Bone marrow (tissue), 2 donors: ENCODE measurements around the gene LMBRD2.
"Not testable (repeated sequence)": the region's sequence is repeated elsewhere in the genome, so short reads cannot be mapped to it uniquely, and the experiment has no call there.

Source experiments
- DNase-seq, 2 donors: peaks; one replicate each; lab custom pipeline; 2025; lab: John Stamatoyannopoulos, UW

Gene LMBRD2

DNA sequence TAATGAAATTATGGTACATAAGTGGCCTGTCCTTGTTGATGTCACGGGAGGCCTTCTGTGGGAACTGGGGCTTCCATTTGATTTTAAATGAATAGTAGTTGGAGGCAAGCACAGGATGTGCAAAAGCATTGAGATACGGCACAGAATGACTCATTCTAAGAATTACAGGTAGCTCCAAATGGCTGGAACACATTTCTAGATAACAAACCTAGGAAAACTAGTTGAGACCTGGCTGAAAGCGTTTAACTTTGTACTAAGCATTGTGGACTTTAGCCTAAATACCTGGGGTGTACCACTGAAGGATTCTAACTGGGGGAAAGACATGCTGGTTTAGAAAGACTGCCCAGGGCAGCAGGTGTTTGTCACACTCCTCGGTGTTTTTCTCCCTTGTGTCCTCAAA lies 9.7 kb upstream of the LMBRD2 start:
- DNase-seq, result no peak

DNA sequence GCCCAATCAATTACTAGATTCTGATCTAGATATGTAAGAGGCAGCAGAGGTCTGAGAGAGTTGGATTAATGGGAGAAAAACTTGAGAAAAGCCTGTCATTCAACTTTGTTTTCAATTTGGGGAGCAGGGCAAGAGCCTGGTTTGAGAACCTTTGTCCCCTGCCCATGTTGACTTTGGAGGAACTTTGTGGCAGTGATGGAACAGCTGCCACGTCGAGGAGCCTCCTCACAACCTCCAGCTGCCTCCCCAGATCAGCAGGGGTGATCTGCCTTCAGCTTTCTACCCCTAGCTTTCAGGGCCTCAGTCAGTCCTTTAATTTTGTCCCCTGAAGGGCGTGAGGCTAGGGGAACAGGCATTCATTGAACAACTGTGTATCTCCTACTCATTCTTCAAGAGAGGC lies 8.9 kb upstream of the LMBRD2 start:
- DNase-seq, result no peak

DNA sequence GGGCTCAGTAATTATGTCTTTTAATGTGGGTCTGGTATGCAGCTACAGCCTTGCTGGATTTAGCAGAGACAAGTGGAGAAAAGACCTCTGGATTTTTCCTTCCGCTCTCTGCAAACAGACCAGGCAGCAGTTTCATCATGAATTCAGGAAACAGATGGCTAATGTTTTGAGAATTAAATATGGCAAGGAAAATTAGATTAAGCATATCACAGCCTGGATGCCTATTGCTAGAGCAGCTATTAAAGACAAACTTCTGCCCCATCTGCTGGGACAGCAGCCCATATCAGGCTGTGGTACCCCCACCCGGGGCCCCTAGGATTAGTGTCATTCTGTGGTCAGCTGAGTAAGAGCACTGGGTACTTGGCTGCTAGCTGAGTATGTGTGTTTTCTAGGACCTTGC lies 6.5 kb upstream of the LMBRD2 start:
- DNase-seq, result no peak

DNA sequence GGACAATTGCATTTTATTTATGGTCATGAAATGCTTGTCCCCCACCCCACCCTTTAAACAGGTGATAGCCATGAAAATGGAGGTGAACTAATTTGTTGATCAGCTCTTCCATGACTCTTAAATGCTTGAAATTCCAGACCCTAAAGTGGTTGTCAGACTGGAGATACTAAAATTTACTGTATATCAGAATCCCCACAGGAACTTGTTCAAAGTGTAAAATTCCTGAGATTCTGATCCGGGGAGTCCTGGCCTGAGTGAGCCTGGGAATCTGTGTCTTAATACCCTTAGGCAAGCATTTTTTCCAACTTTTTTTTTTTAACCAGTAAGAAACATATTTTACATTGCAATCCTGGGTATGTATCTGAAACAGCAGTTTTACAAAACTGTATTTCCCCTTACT lies 4.9 kb upstream of the LMBRD2 start:
- no peak for DNase-seq

DNA sequence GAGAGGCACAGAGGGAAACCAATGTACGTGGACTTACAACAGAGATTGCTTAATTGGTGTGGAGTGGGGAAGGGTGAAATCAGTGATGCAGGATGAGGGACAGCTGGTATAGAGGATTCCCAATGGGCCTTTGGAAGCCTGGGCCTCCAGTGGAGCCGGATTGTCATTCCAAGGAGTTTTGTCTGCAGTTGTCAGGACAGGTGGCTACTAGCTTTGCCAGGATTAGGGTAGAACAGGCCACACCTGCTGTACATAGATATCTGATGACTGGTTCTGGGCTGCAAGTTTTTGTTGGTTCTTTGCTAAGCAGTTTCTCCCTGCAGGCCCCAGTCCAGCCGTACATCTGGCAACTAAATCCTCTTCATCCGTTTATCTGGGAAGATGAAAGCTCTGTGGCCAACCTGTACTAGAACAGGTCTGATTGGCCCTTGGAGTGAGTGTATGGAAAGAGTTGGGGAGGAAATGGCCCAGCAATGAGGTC lies 4.5 kb upstream of the LMBRD2 start:
- DNase-seq, result no peak

DNA sequence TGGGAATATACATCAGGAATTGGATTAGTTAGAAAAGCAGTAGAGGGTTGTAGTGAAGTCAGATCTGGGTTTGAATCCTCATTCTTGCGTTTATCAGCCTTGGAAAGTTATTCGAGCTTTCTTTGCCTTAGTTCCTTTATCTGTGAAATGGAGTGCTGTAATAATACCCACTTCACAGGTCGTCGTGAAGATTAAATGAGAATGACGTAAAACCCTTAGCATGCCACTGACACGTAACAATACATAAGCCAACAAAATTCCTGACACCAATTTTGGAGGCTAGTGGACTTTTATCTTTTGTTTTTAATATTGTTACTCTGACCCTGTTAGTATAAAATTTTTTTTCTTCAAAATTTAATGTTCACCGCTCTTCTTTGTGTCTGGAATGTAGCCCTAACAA lies 3.6 kb upstream of the LMBRD2 start:
- no peak for DNase-seq

DNA sequence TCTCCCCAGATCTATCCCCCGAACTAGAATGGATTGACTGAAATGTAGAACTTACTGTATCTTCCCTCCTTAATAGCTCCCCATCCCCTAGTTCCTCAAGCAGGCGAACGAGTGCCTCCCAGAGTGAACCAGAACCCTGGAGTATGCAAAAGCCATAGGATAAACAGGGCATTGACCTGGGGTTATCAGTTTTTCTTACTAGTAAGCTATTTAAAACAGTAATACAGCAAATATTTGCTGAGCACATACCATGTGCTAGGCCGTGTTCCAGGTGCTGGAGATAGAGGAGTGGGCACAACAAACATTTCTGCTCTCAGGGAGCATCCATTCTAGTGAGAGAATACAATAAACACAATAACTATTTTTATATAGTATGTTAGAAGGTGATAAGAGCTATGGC lies 2.0 kb upstream of the LMBRD2 start:
- no peak for DNase-seq

DNA sequence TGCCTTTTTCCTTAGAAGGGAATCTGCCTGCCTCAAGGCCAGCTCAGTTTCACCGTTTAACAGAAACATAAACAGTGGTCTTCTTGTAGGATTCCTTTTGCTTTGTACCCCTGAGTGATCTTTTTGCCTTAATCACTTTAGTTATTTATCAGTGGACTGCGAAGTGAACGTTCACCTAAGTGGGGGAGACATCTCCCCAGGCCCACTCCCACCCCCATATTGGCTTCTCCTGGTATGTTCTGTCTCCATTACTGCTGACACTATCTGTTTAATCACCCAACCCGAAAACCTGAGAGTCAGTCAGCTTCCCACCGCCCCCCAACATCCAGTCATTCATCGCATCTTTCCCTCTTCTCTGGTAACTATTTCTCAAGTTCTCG lies 1.6 kb upstream of the LMBRD2 start:
- no peak for DNase-seq

DNA sequence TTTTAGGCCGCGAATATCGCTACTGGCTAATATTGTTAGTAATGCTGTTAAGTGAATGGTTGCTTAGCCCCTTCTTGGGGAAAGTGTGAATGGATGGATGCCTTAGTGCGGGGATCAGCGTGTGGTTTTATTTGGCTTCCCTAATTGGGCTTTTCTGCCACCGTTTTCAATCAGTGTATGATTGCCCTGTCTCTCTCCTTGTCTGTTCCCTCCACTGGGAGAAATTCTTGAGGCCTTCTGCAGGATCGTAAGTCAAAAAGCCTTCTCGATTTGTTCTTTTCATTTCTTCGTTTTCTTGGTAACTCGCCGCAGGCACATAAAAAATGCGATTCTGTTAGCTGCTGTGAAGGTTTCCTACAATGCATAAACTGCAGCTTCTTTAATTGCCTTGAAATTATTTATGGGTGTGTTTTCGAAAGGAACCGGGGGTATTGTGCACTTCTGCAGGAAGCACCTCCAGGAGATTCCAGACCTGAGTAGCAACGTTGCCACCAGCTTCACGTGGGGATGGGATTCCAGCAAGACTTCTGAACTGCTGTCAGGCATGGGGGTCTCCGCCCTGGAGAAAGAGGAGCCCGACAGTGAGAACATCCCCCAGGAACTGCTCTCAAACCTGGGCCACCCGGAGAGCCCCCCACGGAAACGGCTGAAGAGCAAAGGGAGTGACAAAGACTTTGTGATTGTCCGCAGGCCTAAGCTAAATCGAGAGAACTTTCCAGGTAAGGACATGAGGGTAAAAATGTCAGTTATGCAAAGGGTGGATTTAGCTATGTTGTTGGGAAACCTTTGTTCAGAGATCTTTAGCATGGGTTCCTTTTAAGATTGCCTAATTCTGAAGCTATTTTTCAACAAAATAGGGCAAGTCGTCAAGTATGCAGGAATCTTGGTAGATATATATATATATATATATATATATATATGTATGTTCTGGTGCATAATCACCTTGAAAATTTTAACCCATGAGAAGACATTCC lies 924 bp upstream of the LMBRD2 start:
- DNase-seq, result peak in 1 of 2 donors; percentile 28

DNA sequence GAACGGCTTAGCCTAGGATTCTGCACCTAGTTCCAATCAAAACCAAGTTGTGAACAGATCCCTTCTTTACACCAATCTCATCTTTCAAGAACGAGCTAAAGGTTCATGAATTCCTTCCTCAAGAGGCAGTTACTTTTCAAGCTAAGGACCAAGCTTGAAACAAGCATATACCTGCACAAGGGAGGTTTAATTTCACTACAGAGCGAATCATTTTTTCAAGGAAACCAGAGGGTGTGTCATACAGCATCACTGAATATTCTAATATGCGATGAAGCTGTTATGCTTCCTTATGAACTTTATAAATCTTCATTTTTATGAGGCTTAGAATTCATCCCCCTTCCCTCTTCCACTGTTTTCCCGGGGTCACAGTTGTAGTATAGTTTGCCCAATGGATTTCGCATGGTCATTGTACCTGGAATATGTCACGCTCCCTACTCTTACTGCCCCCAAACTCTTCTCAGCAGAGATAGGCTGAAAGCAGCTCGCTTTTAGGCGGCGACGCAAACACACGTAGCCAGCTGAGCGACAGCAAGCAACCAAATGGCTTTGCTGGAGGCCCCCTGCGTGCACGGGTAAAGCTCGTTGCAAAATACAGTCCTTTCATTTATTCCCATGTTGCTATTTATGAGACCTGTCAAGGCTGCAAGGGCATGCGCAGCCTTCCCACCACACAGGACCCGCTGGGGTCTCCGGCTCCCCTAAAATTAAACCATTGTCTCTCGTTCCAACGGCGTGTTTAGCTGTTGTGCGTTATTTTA lies 832 bp downstream of the LMBRD2 start:
- no peak for DNase-seq

DNA sequence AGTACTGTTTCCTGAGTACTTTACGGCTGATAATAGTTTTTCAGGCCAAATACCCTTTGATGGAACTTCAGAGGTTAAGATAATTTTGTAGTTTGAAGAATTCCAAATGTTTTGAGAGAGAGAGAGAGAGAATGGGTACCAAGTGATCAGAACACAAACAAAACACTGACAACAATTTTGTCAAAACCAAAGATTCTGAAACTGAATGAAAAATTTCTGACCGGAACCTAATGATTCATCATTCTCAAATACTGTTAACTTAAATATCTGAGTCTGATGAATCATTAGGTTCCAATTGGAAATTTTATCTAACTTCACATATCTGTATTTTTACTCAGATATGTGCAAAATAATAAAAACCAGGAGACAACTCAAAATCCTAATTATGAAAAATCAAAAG lies 4.0 kb downstream of the LMBRD2 start:
- DNase-seq, result no peak

DNA sequence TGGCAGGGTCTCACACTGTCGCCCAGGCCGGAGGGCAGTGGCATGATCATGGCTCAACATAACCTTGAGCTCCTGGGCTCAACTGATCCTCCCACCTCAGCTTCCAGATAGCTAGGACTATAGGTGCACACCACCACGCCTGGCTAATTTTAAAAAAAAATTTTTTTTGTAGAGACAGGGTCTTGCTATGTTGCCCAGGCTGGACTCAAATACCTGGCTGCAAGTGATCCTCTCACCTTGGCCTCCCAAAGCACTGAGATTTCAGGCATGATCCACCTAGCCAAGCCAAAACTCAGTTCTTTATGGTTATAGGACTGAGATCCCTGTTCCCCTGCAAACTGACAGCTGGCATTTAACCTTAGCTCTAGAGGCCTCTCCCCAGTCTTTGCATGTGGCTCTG lies 5.3 kb downstream of the LMBRD2 start:
- DNase-seq, result no peak

DNA sequence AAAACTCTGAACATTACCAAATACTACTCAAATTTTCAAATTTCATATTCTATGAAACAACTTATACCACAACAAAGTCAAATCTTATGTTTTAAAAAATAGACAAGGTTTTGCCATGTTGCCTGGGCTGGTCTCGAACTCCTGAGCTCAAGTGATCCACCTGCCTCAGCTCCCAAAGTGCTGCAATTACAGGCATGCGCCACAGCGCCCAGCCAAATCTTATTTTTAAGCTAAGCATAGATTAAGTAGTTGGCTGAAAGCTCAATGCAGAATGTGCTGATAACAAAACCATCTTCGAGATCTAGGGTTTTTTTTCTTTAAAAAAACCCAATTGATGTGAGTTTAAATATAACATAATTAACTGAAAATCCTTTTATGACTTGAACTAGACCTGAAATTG lies 6.4 kb downstream of the LMBRD2 start:
- DNase-seq, result no peak

DNA sequence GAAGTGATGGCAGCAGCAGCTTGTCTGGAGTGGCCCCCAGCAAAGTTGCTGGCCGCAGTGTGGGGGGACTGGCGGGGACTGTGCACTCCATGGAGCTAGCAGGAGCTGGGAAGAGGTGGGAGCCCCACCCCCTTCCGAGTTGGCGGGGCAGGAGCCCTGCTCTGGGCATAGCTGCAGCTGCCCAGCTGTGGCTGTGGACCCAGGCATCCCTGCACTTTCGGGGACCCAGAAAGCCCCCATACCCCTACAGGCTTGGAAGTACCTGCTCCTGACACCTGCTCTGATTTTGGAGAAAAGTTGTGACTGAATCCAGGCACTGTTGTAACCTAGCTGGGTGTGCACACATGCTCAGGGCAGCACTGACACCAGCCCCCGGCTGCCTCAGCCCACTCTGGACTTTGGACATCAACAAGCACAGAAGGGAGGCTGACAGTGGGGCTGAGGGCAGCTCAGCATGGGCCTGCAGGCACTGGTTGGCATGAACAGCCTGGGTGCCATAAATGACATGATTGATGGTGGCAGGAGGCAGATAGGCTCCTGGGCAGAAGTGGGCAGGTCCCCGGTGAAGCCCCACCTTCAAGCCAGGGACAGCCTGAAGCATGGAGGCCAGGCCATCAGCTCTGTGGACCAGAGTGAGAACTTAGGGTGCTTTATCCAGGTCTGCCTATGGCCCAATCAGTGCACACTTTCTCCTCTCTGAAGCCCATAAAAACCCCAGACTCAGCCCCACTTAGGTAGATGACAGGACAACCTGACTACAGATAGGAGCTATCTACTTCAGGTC lies 12.6 kb downstream of the LMBRD2 start:
- DNase-seq, result no peak

DNA sequence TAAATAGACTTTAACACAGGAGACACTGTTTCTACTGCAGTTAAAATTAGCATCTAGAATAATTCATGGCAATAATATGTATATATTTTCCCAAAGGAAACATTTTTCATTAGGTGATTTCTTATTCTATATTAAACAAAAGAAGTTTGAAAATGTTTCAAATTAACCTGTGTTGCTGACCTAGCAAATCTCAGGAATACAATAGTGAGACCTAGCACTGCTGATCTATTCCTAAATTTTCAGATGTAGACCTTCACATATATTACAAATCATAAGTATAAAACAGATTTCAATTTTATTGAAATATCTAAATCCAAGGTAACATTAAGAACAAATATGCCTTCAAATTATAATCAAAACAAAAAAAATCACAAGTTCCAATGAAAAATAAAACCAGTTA lies 15.1 kb downstream of the LMBRD2 start:
- DNase-seq, result no peak

DNA sequence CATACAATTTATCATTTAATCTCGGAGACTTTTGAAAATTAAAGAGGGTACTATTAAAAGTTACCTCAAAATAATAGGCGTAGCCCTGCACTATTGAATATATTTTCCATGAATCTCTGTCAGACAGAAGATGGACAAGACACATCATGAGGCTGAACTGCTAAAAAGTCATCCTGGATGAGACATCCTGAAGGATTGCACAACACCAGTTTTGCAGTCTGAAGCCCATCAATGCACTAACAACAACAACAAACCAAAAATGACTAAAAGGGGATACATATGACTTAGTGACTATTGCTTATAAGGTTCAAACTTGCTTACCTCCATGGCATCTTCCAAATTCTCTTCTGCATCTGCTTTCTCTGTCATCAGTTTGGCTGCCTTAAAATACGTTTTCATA lies 15.7 kb downstream of the LMBRD2 start:
- DNase-seq, result no peak

DNA sequence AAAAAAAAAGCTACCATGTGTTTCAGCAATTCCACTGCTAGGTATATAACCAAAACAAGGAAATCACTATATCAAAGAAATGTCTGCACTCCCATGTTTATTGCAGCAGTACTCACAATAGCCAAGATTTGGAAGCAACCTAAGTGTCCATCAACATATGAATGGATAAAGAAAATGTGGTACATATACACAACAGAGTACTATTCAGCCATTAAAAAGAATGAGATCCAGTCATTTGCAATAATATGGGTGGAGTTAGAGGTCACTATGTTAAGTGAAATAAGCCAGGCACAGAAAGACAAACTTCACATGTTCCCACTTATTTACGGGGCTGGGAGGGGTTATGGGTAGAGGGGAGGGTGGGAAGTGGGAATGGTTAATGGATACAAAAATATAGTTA lies 18.7 kb downstream of the LMBRD2 start:
- not testable (repeated sequence) for DNase-seq

DNA sequence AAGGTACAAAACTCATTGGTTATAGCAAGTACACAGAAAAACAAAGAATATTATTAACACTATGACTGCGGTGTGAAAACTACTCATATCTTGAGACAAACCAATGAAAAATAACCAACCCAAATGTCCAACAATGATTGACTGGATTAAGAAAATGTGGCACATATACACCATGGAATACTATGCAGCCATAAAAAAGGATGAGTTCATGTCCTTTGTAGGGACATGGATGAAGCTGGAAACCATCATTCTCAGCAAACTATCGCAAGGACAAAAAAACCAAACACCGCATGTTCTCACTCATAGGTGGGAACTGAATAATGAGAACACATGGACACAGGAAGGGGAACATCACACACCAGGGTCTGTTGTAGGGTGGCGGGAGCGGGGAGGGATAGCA lies 22.0 kb downstream of the LMBRD2 start:
- DNase-seq, result not testable (repeated sequence)

DNA sequence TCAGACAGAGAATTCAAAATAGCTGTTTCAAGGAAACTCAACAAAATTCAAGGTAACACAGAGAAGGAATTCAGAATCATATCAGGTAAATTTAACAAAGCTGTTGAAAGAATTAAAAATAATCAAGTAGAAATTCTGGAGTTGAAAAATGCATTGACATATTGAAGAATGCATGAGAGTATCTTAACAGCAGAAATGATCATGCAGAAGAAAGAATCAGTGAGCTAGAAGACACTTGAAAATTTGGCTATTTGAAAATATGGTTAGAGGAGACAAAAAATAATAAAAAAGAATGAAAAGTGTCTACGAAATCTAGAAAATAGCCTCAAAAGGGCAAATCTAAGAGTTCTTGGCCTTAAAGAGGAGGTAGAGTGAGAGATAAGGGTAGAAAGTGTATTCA lies 22.9 kb downstream of the LMBRD2 start:
- no peak for DNase-seq

DNA sequence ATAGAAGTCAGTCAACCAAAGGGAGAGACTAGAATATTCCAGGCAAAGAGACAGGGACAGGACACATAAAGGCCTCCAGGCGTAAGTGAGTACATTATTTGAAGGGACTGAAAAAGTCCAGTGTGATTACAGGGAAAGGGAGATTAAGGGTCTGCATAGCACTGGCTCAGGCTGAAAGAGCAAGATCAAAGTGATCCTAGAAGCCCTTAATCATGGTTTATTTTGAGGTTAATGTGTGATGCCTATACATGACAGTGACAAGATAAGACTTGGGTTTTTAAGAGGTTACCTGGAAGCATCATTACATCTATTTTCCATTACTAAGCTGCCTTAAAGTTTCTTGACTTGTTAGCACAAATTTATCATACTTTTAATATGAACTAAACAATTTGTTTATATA lies 25.8 kb downstream of the LMBRD2 start:
- no peak for DNase-seq

DNA sequence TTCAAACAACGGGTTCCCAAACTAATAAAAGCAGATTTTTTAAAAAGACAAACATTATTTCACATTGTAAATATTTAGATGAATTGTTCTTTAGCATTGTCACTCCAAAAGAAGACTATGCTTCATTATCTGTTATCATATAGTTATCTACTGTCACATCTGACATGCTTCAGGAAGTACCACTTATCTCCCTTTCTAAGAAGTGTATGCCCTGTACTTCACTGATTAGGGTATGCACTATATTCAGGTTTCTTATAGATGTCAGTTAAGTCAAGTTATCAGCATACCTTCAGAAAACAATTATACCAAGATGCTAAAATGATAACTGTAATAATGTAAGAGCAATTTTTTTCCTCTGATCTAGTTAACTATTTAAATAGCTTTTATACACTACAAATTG lies 40.4 kb downstream of the LMBRD2 start:
- no peak for DNase-seq

DNA sequence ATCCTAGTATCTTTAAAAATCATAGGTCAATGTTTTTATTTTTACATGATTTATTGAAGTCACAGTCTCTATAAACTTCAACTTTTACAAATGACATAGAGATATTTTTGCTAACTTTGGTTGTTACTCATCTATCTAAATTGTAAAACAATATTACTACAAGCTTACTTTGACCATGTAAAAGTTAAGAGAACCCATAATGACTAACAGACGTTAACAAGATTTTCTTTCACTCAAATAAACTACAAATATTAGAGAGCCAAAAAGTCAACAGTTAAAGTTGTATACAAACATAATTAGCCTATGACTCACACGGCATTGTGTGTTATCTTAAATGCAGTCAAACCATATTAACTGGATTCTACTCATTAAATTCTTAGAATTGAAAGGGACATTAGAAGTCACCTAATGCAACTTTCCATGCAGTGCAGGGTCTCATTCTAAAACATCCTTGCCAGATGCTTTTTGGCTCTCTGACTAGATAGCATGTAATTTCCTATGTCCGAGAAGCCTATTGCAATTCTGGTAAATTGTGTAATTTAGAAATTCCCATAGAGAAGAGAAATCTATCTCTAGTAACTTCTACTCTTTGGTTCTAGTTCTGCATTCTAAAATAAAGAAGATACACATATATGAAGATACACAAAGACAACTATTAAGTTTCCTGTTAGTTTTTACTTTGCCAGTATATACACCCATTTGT lies 42.8 kb downstream of the LMBRD2 start:
- DNase-seq, result no peak
